GM13977 (cell line): ENCODE measurements around the gene TIAL1.

ENCODE experiments used
- DNase-seq: peaks from one replicate; pipeline ENCODE4 v3.0.0; 2012; ENCODE audit warnings: low spot score
- in situ Hi-C: fragments of 300-500 bp; cut with MboI; formaldehyde crosslinking; loops from one replicate; pipeline ENCODE4 v1.12.0; 2022; ENCODE audit warnings: low sequenced_read_pairs, low pct_unique_long_range_greater_than_20kb, mixed read lengths, inconsistent platforms; ENCODE audit not compliant: unreplicated experiment
- TF ChIP-seq, protein P1 (sequence below): IDR thresholded peaks from 2 replicates; pipeline ENCODE4 v1.5.1; 2012; ENCODE audit warnings: mild to moderate bottlenecking, control low read depth; ENCODE audit not compliant: insufficient read depth; ENCODE audit errors: extremely low read depth, missing control alignments

The TIAL1 gene

DNA sequence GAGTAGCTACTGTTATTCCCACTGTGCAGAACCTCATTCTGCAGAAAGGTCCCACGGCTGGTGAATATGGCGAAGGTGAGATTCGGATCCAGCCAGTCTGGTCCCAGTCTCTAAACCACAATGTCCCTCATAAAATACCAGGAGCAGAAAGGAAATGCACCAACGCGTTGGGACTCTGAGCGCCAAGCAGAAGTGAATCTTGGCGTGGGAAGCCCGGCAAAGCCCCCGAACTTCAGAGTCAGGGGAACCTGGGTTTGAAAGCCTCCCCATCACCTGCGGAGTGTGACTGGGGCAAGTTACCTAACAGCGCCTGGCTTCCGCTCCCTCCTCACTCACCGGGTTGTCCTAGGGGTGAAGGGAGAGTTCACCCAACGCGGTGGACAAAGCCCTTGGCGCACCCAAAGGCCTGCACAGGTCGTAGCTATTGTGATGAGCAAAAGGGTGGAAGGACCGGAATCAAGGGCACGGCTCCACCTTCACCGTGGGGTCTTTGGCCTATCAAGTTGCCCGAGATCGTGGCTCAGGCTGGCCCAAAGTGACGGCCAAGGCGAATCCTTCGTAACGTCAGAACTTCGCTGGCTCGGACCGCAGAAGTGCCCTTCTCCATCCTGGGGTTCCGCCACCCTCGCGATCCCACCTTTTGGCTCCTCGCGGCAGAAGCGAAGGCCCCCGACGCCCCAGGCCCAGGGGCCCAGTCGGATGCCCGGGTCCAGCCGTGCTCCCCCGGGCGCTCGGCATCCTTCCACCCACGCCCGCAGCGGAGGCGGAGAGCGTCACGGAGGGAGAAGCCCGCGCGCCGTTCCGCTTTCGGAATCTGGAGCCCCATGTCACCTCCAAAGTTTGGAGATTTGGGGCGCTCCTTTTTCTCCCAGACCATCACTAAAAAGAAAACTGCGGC, 55.1 kb downstream of the TIAL1 start:
- TF ChIP-seq, protein P1, sequence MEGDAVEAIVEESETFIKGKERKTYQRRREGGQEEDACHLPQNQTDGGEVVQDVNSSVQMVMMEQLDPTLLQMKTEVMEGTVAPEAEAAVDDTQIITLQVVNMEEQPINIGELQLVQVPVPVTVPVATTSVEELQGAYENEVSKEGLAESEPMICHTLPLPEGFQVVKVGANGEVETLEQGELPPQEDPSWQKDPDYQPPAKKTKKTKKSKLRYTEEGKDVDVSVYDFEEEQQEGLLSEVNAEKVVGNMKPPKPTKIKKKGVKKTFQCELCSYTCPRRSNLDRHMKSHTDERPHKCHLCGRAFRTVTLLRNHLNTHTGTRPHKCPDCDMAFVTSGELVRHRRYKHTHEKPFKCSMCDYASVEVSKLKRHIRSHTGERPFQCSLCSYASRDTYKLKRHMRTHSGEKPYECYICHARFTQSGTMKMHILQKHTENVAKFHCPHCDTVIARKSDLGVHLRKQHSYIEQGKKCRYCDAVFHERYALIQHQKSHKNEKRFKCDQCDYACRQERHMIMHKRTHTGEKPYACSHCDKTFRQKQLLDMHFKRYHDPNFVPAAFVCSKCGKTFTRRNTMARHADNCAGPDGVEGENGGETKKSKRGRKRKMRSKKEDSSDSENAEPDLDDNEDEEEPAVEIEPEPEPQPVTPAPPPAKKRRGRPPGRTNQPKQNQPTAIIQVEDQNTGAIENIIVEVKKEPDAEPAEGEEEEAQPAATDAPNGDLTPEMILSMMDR, result no peak
- peak; percentile 50 for DNase-seq
- in situ Hi-C loops, result no loop called here

DNA sequence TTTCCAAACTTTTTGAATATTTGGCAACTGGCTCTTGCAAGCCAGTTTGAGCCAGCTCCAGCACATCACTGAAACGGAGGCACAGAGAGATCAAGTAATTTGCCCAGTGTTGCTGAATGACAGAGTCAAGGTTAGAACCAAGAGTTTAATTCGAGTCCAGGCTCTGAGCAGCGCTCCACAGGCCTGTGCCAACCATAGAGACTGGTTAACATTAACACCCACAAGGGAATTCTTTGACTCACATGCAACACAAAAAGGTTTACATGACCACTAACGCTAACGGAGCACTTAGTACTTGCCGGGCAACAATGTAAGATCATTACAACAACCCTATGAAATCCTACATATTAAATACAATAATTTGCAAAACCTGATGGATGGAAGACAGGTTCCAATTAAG, 55.7 kb downstream of the TIAL1 start:
- TF ChIP-seq, protein P1, result no peak
- DNase-seq, result no peak
- in situ Hi-C loops, result no loop called here

DNA sequence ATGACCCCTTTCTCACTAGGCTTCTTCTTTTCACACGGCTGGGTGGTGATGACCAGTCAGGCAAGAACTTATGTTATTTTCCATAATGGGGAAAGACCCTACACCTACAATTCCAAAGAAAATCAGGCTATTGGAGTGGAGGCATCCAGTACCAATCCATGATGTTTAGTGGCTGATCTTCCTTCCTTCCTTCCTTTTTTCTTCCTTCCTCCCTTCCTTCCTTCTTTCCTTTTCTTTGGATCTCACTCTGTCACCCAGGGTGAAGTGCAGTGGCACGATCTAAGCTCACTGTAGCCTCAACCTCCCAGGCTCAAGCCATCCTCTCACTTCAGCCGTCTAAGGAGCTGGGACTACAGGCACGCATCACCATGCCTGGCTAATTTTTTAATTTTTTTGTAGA, 56.7 kb downstream of the TIAL1 start:
- DNase-seq, result no peak
- in situ Hi-C loops, result no loop called here
- TF ChIP-seq, protein P1, result no peak

DNA sequence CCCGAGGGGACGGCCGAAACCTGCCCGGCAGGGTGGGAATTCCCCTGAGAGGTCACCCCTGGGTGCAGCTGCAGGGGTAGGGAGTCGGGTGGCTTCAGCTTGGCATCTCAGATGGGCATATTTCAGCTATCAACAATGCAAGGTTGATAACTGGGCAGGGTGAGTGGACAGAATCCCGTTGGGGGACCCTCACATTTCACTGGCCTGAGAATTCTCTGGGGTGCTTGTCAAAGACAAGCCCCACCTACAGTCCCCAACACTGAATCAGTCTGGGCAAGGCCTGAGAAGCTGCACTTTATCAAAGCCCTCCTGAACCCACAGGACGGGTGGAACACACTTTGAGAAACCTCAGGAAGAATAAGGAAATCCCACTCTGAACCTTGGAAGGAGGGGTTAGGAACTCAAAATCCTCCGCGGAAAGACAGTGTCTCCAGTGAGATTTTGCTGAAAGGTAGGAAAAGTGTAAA, 57.4 kb downstream of the TIAL1 start:
- DNase-seq, result no peak
- TF ChIP-seq, protein P1, result no peak
- in situ Hi-C loops, result no loop called here

DNA sequence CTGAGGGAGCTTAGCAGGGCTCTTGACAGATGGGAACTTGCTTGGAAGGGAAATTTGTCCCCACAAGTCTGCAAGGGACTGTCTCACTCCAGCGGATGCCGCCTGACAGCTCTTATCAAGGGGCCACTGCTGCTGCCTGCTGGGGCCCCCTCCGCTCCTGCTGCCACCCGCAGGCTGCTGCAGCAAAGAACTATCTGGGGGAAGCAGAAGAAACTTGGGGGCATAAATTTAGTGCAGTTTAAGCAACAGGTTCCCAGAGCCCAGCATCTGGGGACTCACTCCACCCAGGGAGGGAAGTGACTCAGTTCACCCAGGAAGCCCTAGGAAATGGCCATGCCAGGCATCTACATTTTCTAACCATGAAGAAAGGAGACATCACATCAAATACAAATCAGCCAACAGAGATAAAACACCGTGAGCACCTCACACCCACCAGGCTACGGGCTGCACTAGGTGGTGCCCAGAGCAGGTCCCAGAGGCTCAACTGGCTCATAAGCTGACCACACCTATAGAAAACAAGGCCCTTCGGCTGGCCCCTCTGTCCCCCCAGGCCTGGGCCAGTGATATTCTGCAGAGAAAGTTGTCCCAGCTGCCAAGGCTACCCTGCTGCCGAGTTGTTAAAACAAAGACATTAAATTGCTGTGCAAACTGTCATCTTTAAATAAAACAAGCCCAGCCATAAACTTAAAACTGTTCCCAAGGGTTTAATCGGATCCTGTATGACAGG, 58.0 kb downstream of the TIAL1 start:
- TF ChIP-seq, protein P1, result peak; percentile 18
- no peak for DNase-seq
- in situ Hi-C loops, result no loop called here

DNA sequence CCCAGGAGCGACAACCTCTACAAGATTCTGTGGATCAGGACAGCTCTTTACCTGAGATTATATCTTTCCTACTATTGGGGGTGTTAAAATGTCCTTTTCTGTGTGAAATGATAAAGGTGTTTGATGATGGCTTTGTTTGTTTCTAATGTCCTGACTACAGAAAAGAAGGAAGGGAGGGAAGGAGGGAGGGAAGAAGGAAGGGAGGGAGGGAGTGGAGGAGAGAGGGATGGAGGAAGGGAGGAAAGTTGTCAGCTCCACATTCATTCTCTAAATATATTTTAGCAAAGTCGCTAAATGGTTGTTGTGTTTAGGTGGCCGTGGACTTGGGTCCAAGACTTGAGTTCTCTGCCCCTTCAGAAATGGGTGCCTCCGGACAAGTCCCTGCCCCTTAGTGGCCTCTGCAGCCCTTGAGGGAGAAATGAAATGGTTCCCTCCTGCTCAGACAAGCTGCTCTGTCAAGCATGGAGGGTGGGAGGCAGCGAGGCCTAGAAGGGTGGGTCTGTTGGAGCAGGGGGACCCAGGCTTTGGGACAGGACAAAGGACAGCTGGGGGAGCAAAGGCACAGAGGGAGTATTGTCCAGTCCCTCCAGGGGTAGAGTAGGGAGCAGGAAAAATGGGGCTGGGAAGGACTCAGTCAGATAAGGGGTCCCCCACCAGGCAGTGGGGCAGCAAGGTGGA, 58.7 kb downstream of the TIAL1 start:
- TF ChIP-seq, protein P1, result no peak

More for the DNA sequence above, 58.7 kb downstream of the TIAL1 start:
- in situ Hi-C loops, result no loop called here
- no peak for DNase-seq
